SK-N-MC (cell line): ENCODE data around the gene MAGI2.

Experiments used
- EZH2 ChIP-seq: fragments of 200-600 bp; sonication (generic); IDR thresholded peaks from one replicate; pipeline ENCODE4 v1.6.1; 2017; ENCODE audit warnings: antibody characterized with exemption
- POLR2AphosphoS5 ChIP-seq: IDR thresholded peaks from 2 replicates; pipeline ENCODE4 v1.6.1; 2012; ENCODE audit warnings: mild to moderate bottlenecking, low read depth, low read length, borderline replicate concordance

DNA sequence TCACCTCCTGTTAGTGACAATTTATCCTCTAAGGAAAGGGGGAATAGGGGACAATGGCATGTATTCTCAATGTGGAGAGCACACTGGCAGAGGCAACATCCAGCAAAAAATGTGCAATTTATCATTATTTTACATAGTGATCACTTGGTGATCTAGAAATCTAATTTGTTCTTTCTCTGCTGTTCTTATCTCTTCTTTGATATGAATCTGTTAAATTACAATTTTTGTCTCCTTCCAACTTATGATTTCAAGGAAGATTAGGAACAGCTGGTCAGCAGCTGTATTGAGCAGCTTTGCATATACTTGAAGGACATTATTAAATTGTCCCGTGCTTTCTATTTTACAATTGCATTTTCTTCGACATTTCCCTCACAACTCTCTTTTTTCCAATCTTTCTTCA lies 213.1 kb downstream of the MAGI2 start:
- TF ChIP-seq EZH2: no peak
- no peak for TF ChIP-seq POLR2AphosphoS5
